Suprapubic skin (tissue), 4 donors: ENCODE data around the gene ZNF723. TPM values are rescaled to one million over a fixed set of nuclear protein-coding genes. Genes with fewer than 3 reads are reported as not detected.
A peak's percentile ranks its signal among the peaks of the same experiment; 100 is the strongest.
"Not testable (repeated sequence)": the region's sequence is repeated elsewhere in the genome, so short reads cannot be mapped to it uniquely, and the experiment has no call there.

Experiments
- DNase-seq, 2 donors: peaks; one replicate each; pipeline ENCODE4 v3.0.0-alpha.2; 2019; ENCODE audit warnings: low spot score in 2 of 2
- H3K27ac ChIP-seq: fragments of 200-600 bp; sonication (generic); one replicate; pipeline ENCODE4 v1.5.1; 2019
- H3K27me3 ChIP-seq: fragments of 200-600 bp; sonication (generic); one replicate; pipeline ENCODE4 v1.5.1; 2019
- H3K36me3 ChIP-seq: fragments of 200-600 bp; sonication (generic); one replicate; pipeline ENCODE4 v1.5.1; 2019
- H3K4me1 ChIP-seq: fragments of 200-600 bp; sonication (generic); one replicate; pipeline ENCODE4 v1.5.1; 2019
- H3K4me3 ChIP-seq: fragments of 200-600 bp; sonication (generic); one replicate; pipeline ENCODE4 v1.5.1; 2019; ENCODE audit warnings: mild to moderate bottlenecking
- H3K9me3 ChIP-seq: fragments of 200-600 bp; sonication (generic); one replicate; pipeline ENCODE4 v1.5.1; 2019
- CTCF ChIP-seq, 2 donors: fragments of 200-600 bp in 1 of 2; fragments of 450-650 bp in 1 of 2; sonication (generic) in 1 of 2; IDR thresholded peaks; one replicate each; pipeline ENCODE4 v1.5.1; 2016 to 2019; ENCODE audit warnings: antibody characterized with exemption in 2 of 2, mild to moderate bottlenecking in 1 of 2, moderate library complexity in 1 of 2
- EP300 ChIP-seq: sonication (generic); formaldehyde crosslinking; IDR thresholded peaks from one replicate; pipeline ENCODE4 v1.6.1; 2017; ENCODE audit warnings: antibody characterized with exemption
- POLR2A ChIP-seq, 2 donors: fragments of 450-650 bp; IDR thresholded peaks; one replicate each; pipeline ENCODE4 v1.6.1; 2017; ENCODE audit warnings: antibody characterized with exemption in 2 of 2, mild to moderate bottlenecking in 2 of 2, moderate library complexity in 2 of 2
- POLR2AphosphoS5 ChIP-seq, 3 donors: sonication (generic); formaldehyde crosslinking; IDR thresholded peaks; one replicate each; pipeline ENCODE4 v1.6.1; 2017; ENCODE audit warnings: antibody characterized with exemption in 3 of 3
- WGBS: methylation state at CpG from one replicate; pipeline ENCODE4 v1.1.5; 2018; 5-methylcytosine and 5-hydroxymethylcytosine counted together
- total RNA-seq, 4 donors: library from RNA; depleted of rRNA; stranded (reverse); fragments of >200 nt; gene quantifications; one replicate each; pipeline ENCODE4 v1.1.0, GENCODE V29; 2016

The ZNF723 gene
- total RNA-seq: not detected

- H3K27me3 ChIP-seq: no peaks in the 10 kb centered on the region
- TF ChIP-seq CTCF (IDR thresholded peaks at IDR 0.05) (no peak), POLR2A (IDR thresholded peaks at IDR 0.05) (no peak), POLR2AphosphoS5 (IDR thresholded peaks at IDR 0.05) (no peak), EP300 (no peak)
- H3K9me3 ChIP-seq: peaks cover 28% of the 10 kb centered on the region
- 9% methylated on average over 11 of the region's 31 CpGs for WGBS
- H3K27ac ChIP-seq: no peak within 1 kb of the TSS
- no peaks in the 10 kb centered on the region for H3K4me1 ChIP-seq
- H3K36me3 ChIP-seq: no peaks in the 10 kb centered on the region
- H3K4me3 ChIP-seq: no peak within 1 kb of the TSS
- DNase-seq: peak in 1 of 2 donors; percentile 69
Measured at GRCh38 chr19:22832031-22832762, at the start of gene ZNF723. Gene ZNF723, plus strand, starts transcription at chr19:22832291. Its CDS starts 89 bp downstream, at chr19:22832380.

DNA sequence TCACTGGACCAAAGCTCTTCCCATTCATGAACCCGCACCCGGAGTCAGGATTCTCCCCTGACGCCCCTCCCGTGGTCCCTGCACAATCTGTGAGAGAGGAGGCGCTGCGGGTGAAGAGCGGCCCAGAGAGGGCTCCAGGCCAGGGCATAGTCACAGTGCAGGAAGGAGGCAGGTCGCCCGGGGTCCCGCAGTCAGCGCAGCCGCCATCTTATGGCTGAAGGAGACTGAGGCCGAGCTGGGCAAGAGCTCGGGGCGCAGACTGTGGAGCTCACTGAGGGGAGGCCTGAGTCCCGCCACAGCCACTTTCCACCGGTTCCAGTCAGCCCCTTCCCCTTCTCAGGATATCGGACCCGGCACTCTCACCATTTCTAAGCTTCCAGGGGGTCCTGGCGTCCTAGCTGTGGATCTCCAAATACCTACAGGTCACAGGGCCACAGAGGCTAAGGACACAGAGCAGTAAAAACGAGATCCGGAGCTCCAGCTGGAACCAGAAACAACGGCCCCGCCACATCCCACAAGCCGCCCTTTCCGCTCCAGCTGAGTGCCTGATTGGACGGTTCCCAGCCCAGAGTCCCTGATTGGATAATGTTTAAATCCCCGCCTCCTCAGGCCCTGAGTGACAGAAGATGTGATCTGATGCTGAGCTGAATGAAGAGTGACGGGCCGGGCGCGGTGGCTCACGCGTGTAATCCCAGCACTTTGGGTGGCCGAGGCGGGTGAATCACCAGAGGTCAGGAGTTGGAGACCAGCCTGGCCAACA is 48.3 kb upstream of the ZNF723 start, which contains the start of gene ZNF99:
Gene ZNF99 (minus strand): TSS at position 501 of the 760 bp plus-strand sequence. CDS start 135 bp downstream, at position 366.
- peak within 1 kb of the TSS; percentile 32 for H3K4me3 ChIP-seq
- H3K9me3 ChIP-seq: no peaks in the 10 kb centered on the region
- H3K4me1 ChIP-seq: no peaks in the 10 kb centered on the region
- TF ChIP-seq POLR2A (IDR thresholded peaks at IDR 0.05): no peak
- no peak for TF ChIP-seq CTCF (IDR thresholded peaks at IDR 0.05)
- TF ChIP-seq POLR2AphosphoS5 (IDR thresholded peaks at IDR 0.05): no peak
- H3K36me3 ChIP-seq: no peaks in the 10 kb centered on the region
- no peak within 1 kb of the TSS for H3K27ac ChIP-seq
- peak; percentile 56 to 80 for DNase-seq
- no peaks in the 10 kb centered on the region for H3K27me3 ChIP-seq
- 9% methylated on average over 33 of the region's 36 CpGs for WGBS

DNA sequence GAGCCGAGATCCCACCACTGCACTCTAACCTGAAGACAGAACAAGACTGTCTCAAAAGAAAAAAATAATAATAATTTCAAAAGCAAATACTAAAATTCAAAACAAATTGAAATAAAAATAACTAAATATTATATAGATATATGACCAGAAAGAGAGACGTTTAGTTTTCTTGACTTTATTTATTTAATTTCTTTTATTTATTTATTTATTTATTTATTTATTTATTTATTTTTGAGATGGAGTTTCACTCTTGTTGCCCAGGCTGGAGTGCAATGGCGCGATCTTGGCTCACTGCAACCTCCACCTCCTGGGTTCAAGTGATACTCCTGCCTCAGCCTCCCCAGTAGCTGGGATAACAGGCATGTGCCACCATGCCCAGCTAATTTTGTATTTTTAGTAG is 39.2 kb upstream of the ZNF723 start:
- WGBS: 92% methylated on average over 4 of the region's 4 CpGs
- DNase-seq, H3K4me3 ChIP-seq, H3K27ac ChIP-seq, H3K36me3 ChIP-seq, H3K4me1 ChIP-seq, H3K27me3 ChIP-seq: not testable (repeated sequence)
- peaks cover 30% of the 10 kb centered on the region for H3K9me3 ChIP-seq

DNA sequence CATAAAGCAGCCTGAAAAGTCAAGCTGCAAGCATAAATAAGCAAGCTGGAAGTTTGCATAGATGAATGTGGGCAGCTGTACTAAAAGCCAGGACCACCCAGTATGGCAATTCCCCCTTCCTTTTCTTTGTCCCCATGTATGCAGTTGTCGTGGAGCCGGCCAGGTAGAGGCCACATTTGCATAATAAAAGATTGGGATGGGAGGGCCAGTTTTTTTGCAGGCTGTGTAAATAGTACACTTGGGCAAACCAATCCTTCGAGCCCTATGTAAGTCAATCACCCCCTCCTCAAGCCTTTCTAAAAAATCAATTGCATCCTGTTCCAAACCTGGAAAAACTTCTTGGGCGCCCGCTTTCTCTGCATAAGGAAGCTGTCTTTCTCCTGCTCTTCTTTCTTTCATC is 35.1 kb upstream of the ZNF723 start:
- H3K27me3 ChIP-seq: no peaks in the 10 kb centered on the region
- no peaks in the 10 kb centered on the region for H3K4me1 ChIP-seq
- peaks cover 26% of the 10 kb centered on the region for H3K9me3 ChIP-seq
- 34% methylated on average over 5 of the region's 5 CpGs for WGBS
- H3K4me3 ChIP-seq: no peak overlapping the region
- no peaks in the 10 kb centered on the region for H3K36me3 ChIP-seq
- no peak for DNase-seq
- H3K27ac ChIP-seq: no peak overlapping the region
- no peak for TF ChIP-seq EP300
- no peak for TF ChIP-seq POLR2A (IDR thresholded peaks at IDR 0.05)
- no peak for TF ChIP-seq CTCF (IDR thresholded peaks at IDR 0.05)
- no peak for TF ChIP-seq POLR2AphosphoS5 (IDR thresholded peaks at IDR 0.05)

GRCh38 chr19:22806418-22806817 is 25.7 kb upstream of the ZNF723 start:
- Histone ChIP-seq H3K9me3 (peaks cover 24% of the 10 kb centered on the region), H3K27me3 (peaks cover 11% of the 10 kb centered on the region), H3K4me3 (no peak overlapping the region), H3K36me3 (no peaks in the 10 kb centered on the region), H3K27ac (no peak overlapping the region), H3K4me1 (no peaks in the 10 kb centered on the region)
- no peak for TF ChIP-seq POLR2AphosphoS5 (IDR thresholded peaks at IDR 0.05)
- TF ChIP-seq EP300: no peak
- TF ChIP-seq CTCF (IDR thresholded peaks at IDR 0.05): no peak
- TF ChIP-seq POLR2A (IDR thresholded peaks at IDR 0.05): no peak
- WGBS: 27% methylated on average over 11 of the region's 11 CpGs
- no peak for DNase-seq
